ENCODE data around the gene EGFLAM.

DNA sequence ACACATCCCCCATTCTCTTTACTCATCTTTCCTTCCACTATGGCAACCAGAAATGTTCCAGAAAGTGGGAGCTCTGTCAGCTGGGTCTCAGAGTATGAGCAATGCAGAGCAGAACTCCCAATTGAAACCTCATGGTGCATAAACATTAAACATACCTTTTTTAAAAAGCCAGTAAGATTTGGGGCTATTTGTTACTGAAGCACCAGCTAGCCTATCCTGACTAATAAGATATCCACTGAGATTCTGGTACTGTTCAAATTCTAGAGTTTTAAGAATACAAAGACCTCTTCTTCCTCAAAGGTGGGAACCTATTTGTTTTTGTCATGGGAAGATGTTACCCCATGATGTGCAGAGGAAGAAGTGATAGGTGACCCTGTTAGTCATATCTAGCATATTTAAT lies 46.1 kb upstream of the EGFLAM start:
- TF ChIP-seq, protein P1, sequence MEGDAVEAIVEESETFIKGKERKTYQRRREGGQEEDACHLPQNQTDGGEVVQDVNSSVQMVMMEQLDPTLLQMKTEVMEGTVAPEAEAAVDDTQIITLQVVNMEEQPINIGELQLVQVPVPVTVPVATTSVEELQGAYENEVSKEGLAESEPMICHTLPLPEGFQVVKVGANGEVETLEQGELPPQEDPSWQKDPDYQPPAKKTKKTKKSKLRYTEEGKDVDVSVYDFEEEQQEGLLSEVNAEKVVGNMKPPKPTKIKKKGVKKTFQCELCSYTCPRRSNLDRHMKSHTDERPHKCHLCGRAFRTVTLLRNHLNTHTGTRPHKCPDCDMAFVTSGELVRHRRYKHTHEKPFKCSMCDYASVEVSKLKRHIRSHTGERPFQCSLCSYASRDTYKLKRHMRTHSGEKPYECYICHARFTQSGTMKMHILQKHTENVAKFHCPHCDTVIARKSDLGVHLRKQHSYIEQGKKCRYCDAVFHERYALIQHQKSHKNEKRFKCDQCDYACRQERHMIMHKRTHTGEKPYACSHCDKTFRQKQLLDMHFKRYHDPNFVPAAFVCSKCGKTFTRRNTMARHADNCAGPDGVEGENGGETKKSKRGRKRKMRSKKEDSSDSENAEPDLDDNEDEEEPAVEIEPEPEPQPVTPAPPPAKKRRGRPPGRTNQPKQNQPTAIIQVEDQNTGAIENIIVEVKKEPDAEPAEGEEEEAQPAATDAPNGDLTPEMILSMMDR (conservative IDR thresholded peaks at IDR 0.05 in 1 of 2, IDR thresholded peaks at IDR 0.05 in 1 of 2; ENCODE audit: low read depth in 1 of 2, low read length in 2 of 2), result no peak
- TF ChIP-seq EZH2 (IDR thresholded peaks at IDR 0.05; ENCODE audit: low read length, missing control alignments), result no peak

Measured in fibroblast of lung (primary cell).